NCI-H526 treated with DMSO at 0.1 percent for 48 hours (cell line): ENCODE measurements around the gene ADAM30.

Source experiments
- DNase-seq: peaks from one replicate; lab custom pipeline; 2025; lab: John Stamatoyannopoulos, UW

ADAM30 gene

GRCh38 chr1:119908661-119909060 lies 12.3 kb upstream of the ADAM30 start:
- DNase-seq, result no peak

- no peak for DNase-seq
Observed at GRCh38 chr1:119906927-119907652, 10.8 kb upstream of the ADAM30 start.

GRCh38 chr1:119903443-119903835 lies 7.1 kb upstream of the ADAM30 start:
- no peak for DNase-seq

- no peak for DNase-seq
Observed at GRCh38 chr1:119902775-119903442, 6.6 kb upstream of the ADAM30 start.

- peak; percentile 76 for DNase-seq
Observed at GRCh38 chr1:119898981-119899720, 2.8 kb upstream of the ADAM30 start.

- no peak for DNase-seq
Observed at GRCh38 chr1:119898530-119898929, 2.2 kb upstream of the ADAM30 start.

- no peak for DNase-seq
Observed at GRCh38 chr1:119895102-119895501, 1.2 kb downstream of the ADAM30 start.

- DNase-seq, result no peak
Observed at GRCh38 chr1:119893827-119894700, 2.3 kb downstream of the ADAM30 start.

- no peak for DNase-seq
Observed at GRCh38 chr1:119893238-119893791, 3.0 kb downstream of the ADAM30 start.

- DNase-seq, result no peak
Observed at GRCh38 chr1:119891386-119891785, 4.9 kb downstream of the ADAM30 start.

- DNase-seq, result no peak
Observed at GRCh38 chr1:119888476-119888875, 7.8 kb downstream of the ADAM30 start.

- DNase-seq, result no peak
Observed at GRCh38 chr1:119887427-119887826, 8.9 kb downstream of the ADAM30 start.

- DNase-seq, result no peak
Observed at GRCh38 chr1:119885903-119886783, 10.2 kb downstream of the ADAM30 start.

- no peak for DNase-seq
Observed at GRCh38 chr1:119884711-119885110, 11.6 kb downstream of the ADAM30 start.

GRCh38 chr1:119883826-119884225 lies 12.5 kb downstream of the ADAM30 start:
- no peak for DNase-seq

GRCh38 chr1:119882132-119883049 lies 13.9 kb downstream of the ADAM30 start:
- DNase-seq, result no peak

GRCh38 chr1:119879510-119880434 lies 16.5 kb downstream of the ADAM30 start:
- no peak for DNase-seq

- no peak for DNase-seq
Observed at GRCh38 chr1:119878171-119878570, 18.1 kb downstream of the ADAM30 start.
